Common myeloid progenitor, CD34-positive (primary cell): Measurements from ENCODE around the gene ATP7A.

ENCODE experiments used
- CTCF ChIA-PET: fragments of 350-600 bp; sonication (Branson Sonifier 250); formaldehyde crosslinking; loops from one replicate; lab custom pipeline; 2021; ENCODE audit warnings: antibody characterized with exemption; lab: Charles Lee
- POLR2A ChIA-PET: fragments of 350-600 bp; sonication (Branson Sonifier 250); formaldehyde crosslinking; loops from one replicate; lab custom pipeline; 2021; ENCODE audit warnings: antibody characterized with exemption; lab: Charles Lee
- DNase-seq, 3 donors: peaks; one replicate each; pipeline versions ENCODE4 v3.0.0 to v3.0.0-alpha.2; 2013
- H3K27ac ChIP-seq, 2 experiments: 1 replicate in 1 of 2; 2 replicates in 1 of 2; pipeline ENCODE4 v1.7.0; 2013; ENCODE audit warnings: inconsistent platforms in 2 of 2, low read length in 2 of 2, mild to moderate bottlenecking in 2 of 2, low read depth in 1 of 2, moderate library complexity in 1 of 2; ENCODE audit not compliant: severe bottlenecking in 2 of 2, insufficient read depth in 1 of 2, poor library complexity in 1 of 2
- H3K27me3 ChIP-seq, 5 experiments: replicated peaks in 2 of 5; 1 replicate in 3 of 5; 2 replicates in 2 of 5; pipeline versions ENCODE4 v1.6.1 to v1.7.0; 2013; ENCODE audit warnings: low read length in 4 of 5, mild to moderate bottlenecking in 2 of 5, moderate library complexity in 2 of 5, inconsistent platforms in 1 of 5; ENCODE audit not compliant: insufficient read depth in 5 of 5, control insufficient read depth in 4 of 5
- H3K36me3 ChIP-seq, 4 experiments: 1 replicate in 2 of 4; 2 replicates in 2 of 4; pipeline versions ENCODE4 v1.6.1 to v1.7.0; 2013; ENCODE audit warnings: low read length in 3 of 4, control low read depth in 1 of 4, mild to moderate bottlenecking in 1 of 4; ENCODE audit not compliant: control insufficient read depth in 4 of 4, insufficient read depth in 4 of 4
- H3K4me1 ChIP-seq, 4 experiments: 1 replicate in 3 of 4; 2 replicates in 1 of 4; pipeline versions ENCODE4 v1.6.1 to v1.7.1; 2013; ENCODE audit warnings: low read length in 3 of 4, mild to moderate bottlenecking in 3 of 4, control low read depth in 1 of 4, inconsistent platforms in 1 of 4, moderate library complexity in 1 of 4; ENCODE audit not compliant: control insufficient read depth in 4 of 4, insufficient read depth in 4 of 4; ENCODE audit errors: control extremely low read depth in 1 of 4
- H3K4me3 ChIP-seq, 7 experiments: 1 replicate in 4 of 7; 2 replicates in 3 of 7; pipeline versions ENCODE4 v1.5.1 to v1.7.0; 2013; ENCODE audit warnings: mild to moderate bottlenecking in 7 of 7, low read length in 6 of 7, moderate library complexity in 6 of 7, inconsistent platforms in 2 of 7, low read depth in 2 of 7, control low read depth in 1 of 7; ENCODE audit not compliant: insufficient read depth in 4 of 7, control insufficient read depth in 1 of 7; ENCODE audit errors: extremely low read depth in 1 of 7
- H3K9me3 ChIP-seq, 5 experiments: 1 replicate in 4 of 5; 2 replicates in 1 of 5; pipeline versions ENCODE4 v1.6.1 to v1.7.1; 2013; ENCODE audit warnings: low read length in 4 of 5, mild to moderate bottlenecking in 2 of 5, inconsistent platforms in 1 of 5, low read depth in 1 of 5, moderate library complexity in 1 of 5; ENCODE audit not compliant: control insufficient read depth in 4 of 5, insufficient read depth in 2 of 5; ENCODE audit errors: control extremely low read depth in 1 of 5
- WGBS: methylation state at CpG from one replicate; pipeline ENCODE4 v1.1.5; 2013; ENCODE audit not compliant: insufficient coverage; 5-methylcytosine and 5-hydroxymethylcytosine counted together

The ATP7A gene

DNA sequence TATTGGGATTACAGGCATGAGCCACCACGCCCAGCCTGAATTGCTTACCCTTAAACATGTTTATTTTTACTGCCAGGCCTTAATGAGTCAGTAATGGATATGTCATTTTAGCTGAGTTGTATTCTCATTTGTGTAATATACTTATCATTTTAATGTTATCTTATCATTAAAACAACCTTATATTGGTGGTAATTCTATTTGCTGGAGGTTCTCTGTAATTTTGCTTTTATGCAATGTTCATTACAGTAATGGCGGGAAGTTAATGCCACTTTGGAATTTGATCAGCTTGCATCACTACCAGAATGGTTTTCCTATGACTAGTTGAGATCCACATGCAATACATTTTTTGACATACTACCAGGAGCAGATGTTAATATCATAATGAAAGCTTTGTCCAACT, 65.3 kb downstream of the ATP7A start:
- Histone ChIP-seq H3K9me3 (no peaks in the 10 kb centered on the region), H3K27me3 (no peaks in the 10 kb centered on the region), H3K27ac (no peak overlapping the region), H3K4me1 (no peaks in the 10 kb centered on the region), H3K36me3 (peaks cover 0 to 6% (median under 1%) of the 10 kb centered on the region in 4 experiments), H3K4me3 (no peak overlapping the region)
- DNase-seq: no peak
- ChIA-PET POLR2A (no interaction called here), CTCF (no interaction called here)
- WGBS: no CpG with 5 or more reads among the region's 2 CpGs

DNA sequence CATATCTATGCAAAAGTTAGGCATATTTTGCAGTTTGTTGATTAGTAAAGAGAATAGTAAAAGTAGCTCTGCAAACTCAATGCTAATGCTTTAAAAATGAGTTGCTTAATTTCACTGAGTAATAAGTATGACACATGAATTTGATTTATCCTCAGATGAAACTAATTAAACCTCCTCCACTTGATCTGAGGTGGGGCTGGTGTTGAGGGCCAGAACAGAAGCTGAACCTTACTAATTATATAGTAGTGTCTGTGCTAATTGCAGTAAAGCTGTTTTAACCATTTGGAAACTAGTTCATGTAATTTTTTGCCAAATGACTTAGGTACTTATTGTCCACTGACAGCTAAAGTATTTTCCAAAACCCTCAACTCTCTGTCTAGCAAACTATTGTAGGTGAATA, 66.6 kb downstream of the ATP7A start:
- Histone ChIP-seq H3K4me3 (no peak overlapping the region), H3K4me1 (no peaks in the 10 kb centered on the region), H3K27me3 (no peaks in the 10 kb centered on the region), H3K27ac (no peak overlapping the region), H3K36me3 (peaks cover 0 to 5% (median under 1%) of the 10 kb centered on the region in 4 experiments), H3K9me3 (no peaks in the 10 kb centered on the region)
- CTCF ChIA-PET: interaction anchor here (1.3 kb wide), 1 partner anchor 65 kb away, joined by 3 read pairs; no protein-coding TSS in a partner anchor
- POLR2A ChIA-PET: no interaction called here
- no peak for DNase-seq

DNA sequence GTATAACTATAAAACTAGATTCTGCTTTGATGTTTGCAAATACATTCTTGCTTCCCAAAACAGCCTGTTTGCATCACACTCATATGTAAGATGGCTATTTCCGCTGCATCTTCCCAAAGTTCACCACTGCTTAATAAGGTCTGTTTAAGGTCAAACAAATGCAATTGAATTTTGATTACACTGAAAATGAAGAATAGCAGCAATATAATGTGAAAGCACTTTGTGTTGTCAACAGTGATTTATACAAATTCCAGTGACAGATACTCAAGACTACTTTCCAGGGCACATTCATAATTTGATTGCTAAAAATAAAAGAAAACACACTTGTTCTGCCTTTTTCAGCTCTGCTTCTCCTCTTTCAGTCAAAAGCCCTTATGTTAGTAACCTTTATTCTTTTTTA, 67.0 kb downstream of the ATP7A start:
- ChIA-PET CTCF (interaction anchor here (1.3 kb wide), 1 partner anchor 66 kb away, joined by 3 read pairs; no protein-coding TSS in a partner anchor), POLR2A (no interaction called here)
- Histone ChIP-seq H3K27ac (no peak overlapping the region), H3K36me3 (peaks cover 0 to 5% (median under 1%) of the 10 kb centered on the region in 4 experiments), H3K4me3 (no peak overlapping the region), H3K4me1 (no peaks in the 10 kb centered on the region), H3K27me3 (no peaks in the 10 kb centered on the region), H3K9me3 (no peaks in the 10 kb centered on the region)
- no CpG with 5 or more reads among the region's 1 CpG for WGBS
- no peak for DNase-seq

DNA sequence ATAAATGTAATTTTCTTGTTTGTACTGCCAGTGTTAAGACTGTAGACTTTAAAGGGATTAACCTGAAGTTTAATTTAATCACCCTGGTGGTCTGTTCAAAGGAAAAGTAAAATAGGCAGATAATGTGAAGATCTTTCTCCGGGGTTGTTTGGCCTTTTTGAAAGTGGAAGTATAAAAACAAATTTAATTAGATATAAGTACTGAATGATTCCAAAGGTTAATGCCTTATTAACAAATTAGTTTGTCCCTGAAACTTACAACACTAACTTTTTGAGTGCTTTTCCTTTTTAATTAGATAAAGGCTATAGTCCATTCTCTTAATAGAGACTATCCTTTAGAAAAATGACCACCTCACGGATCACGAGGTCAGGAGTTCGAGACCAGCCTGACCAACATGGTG, 69.4 kb downstream of the ATP7A start:
- no peak for DNase-seq
- H3K4me1 ChIP-seq: no peaks in the 10 kb centered on the region
- WGBS: 96% methylated on average over 3 of the region's 4 CpGs
- H3K27me3 ChIP-seq: no peaks in the 10 kb centered on the region
- no peak overlapping the region for H3K27ac ChIP-seq
- H3K36me3 ChIP-seq: peaks cover 0 to 2% (median under 1%) of the 10 kb centered on the region in 4 experiments
- ChIA-PET CTCF (no interaction called here), POLR2A (no interaction called here)
- no peak overlapping the region for H3K4me3 ChIP-seq
- no peaks in the 10 kb centered on the region for H3K9me3 ChIP-seq

DNA sequence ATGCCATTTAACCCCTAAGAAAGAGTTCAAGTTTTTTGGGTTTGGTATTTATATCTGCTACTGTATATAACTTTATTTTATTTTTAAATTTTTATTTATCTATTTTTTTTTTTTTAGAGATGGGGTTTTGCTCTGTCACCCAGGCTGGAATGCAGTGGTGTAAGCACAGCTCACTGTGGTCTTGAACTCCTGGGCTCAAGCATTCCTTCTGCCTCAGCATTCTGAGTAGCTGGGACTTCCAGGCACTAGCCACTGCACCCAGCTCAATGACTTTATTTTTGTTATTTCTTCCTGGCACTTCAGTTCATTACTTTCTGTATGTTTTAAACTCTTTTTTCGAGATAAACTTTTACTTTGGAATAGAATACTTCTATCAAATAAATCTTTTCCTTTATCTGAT, 101.4 kb downstream of the ATP7A start:
- Histone ChIP-seq H3K27me3 (no peaks in the 10 kb centered on the region), H3K27ac (no peak overlapping the region), H3K9me3 (peaks cover 0 to 2% (median 0%) of the 10 kb centered on the region in 5 experiments), H3K4me1 (no peaks in the 10 kb centered on the region), H3K4me3 (no peak overlapping the region), H3K36me3 (peaks cover 0 to 3% (median 0%) of the 10 kb centered on the region in 4 experiments)
- no CpG with 5 or more reads among the region's 1 CpG for WGBS
- ChIA-PET CTCF (interaction anchor here (1.0 to 1.1 kb wide), 2 partner anchors 14 to 102 kb away, joined by 3 read pairs; partner anchors contain the start of gene ATP7A), POLR2A (no interaction called here)
- DNase-seq: no peak

DNA sequence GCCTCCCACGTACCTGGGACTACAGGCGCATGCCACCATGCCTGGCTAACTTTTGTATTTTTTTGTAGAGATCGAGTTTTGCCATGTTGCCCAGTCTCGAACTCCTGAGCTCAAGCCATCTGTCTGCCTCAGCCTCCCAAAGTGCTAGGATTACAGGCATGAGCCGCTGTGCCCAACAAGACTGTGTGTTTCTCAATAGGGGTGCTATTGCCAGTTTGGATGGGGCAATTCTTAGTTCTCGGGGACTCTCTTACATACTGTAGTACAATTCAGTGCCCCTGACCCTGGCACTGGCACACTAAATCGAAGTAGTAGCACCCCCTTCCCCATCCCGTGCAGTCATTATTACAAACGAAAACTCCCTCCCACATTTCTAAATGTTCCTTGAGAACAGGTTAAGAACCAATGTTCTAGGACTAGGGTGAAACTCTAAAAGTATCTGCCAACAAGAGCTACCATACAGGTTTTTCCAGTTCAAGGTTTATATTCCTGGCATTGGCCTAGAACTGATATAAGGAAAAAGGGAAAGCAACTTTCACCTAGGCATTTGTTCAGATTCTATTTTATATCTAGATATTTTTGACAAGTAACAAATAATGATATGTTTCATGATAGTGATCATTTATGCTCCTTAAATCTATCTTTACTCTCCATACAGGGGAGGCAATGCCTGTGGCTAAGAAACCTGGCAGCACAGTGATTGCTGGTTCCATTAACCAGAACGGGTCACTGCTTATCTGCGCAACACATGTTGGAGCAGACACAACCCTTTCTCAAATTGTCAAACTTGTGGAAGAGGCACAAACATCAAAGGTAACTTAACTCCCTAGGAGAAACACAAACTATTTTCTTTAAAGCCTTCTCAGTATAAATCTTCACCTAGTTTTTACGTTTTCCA, 109.3 kb downstream of the ATP7A start:
- no peaks in the 10 kb centered on the region for H3K27me3 ChIP-seq
- DNase-seq: no peak
- 92% methylated on average over 8 of the region's 12 CpGs for WGBS
- H3K4me1 ChIP-seq: no peaks in the 10 kb centered on the region
- H3K4me3 ChIP-seq: no peak overlapping the region
- H3K36me3 ChIP-seq: peaks cover 0 to 3% (median 0%) of the 10 kb centered on the region in 4 experiments
- CTCF ChIA-PET: interaction anchor here (1.1 kb wide), 1 partner anchor 9 kb away, joined by 5 read pairs; no protein-coding TSS in a partner anchor
- H3K9me3 ChIP-seq: peaks cover 0 to 2% (median 0%) of the 10 kb centered on the region in 5 experiments
- H3K27ac ChIP-seq: no peak overlapping the region
- POLR2A ChIA-PET: no interaction called here
